ENCODE measurements around the gene DGKD.
"Not testable (repeated sequence)": the region's sequence is repeated elsewhere in the genome, so short reads cannot be mapped to it uniquely, and the experiment has no call there.

Gene DGKD

GRCh38 chr2:233362742-233363141, 8.4 kb downstream of the DGKD start:
- DNase-seq (ENCODE audit: low read depth), result no peak

GRCh38 chr2:233363744-233364235, 9.5 kb downstream of the DGKD start:
- no peak for DNase-seq (ENCODE audit: low read depth)

GRCh38 chr2:233365861-233366520, 11.7 kb downstream of the DGKD start:
- no peak for DNase-seq (ENCODE audit: low read depth)

- no peak for DNase-seq (ENCODE audit: low read depth)
Measured at GRCh38 chr2:233367586-233367985, 13.3 kb downstream of the DGKD start.

- DNase-seq (ENCODE audit: low read depth), result no peak
Measured at GRCh38 chr2:233368756-233369155, 14.5 kb downstream of the DGKD start.

GRCh38 chr2:233369462-233369861, 15.2 kb downstream of the DGKD start:
- no peak for DNase-seq (ENCODE audit: low read depth)

- DNase-seq (ENCODE audit: low read depth), result no peak
Measured at GRCh38 chr2:233369897-233370685, 15.8 kb downstream of the DGKD start.

GRCh38 chr2:233371641-233372040, 17.3 kb downstream of the DGKD start:
- DNase-seq (ENCODE audit: low read depth), result no peak

GRCh38 chr2:233372855-233373254, 18.6 kb downstream of the DGKD start:
- DNase-seq (ENCODE audit: low read depth), result no peak

GRCh38 chr2:233373316-233373715, 19.0 kb downstream of the DGKD start:
- peak; percentile 81 for DNase-seq (ENCODE audit: low read depth)

- not testable (repeated sequence) for DNase-seq (ENCODE audit: low read depth)
Measured at GRCh38 chr2:233374776-233375175, 20.5 kb downstream of the DGKD start.

GRCh38 chr2:233375490-233376314, 21.4 kb downstream of the DGKD start:
- DNase-seq (ENCODE audit: low read depth), result no peak

- no peak for DNase-seq (ENCODE audit: low read depth)
Measured at GRCh38 chr2:233379034-233379433, 24.7 kb downstream of the DGKD start.

- no peak for DNase-seq (ENCODE audit: low read depth)
Measured at GRCh38 chr2:233379441-233379840, 25.1 kb downstream of the DGKD start.

GRCh38 chr2:233380132-233380895, 26.0 kb downstream of the DGKD start:
- peak; percentile 34 for DNase-seq (ENCODE audit: low read depth)

- no peak for DNase-seq (ENCODE audit: low read depth)
Measured at GRCh38 chr2:233380995-233381637, 26.8 kb downstream of the DGKD start.

- no peak for DNase-seq (ENCODE audit: low read depth)
Measured at GRCh38 chr2:233381638-233381995, 27.3 kb downstream of the DGKD start.

GRCh38 chr2:233384015-233384414, 29.7 kb downstream of the DGKD start:
- DNase-seq (ENCODE audit: low read depth), result no peak

- DNase-seq (ENCODE audit: low read depth), result no peak
Measured at GRCh38 chr2:233384811-233385488, 30.7 kb downstream of the DGKD start.

- DNase-seq (ENCODE audit: low read depth), result no peak
Measured at GRCh38 chr2:233385489-233386044, 31.3 kb downstream of the DGKD start.

All from iris pigment epithelial cell (primary cell).